Measurements from ENCODE around the gene HSD17B2. TPM values are rescaled to one million over a fixed set of nuclear protein-coding genes. Genes with fewer than 3 reads are reported as not detected.
"Not testable (repeated sequence)": the region's sequence is repeated elsewhere in the genome, so short reads cannot be mapped to it uniquely, and the experiment has no call there.

HSD17B2 gene
- total RNA-seq, 1 donor from 2014 or later = not detected

- intact Hi-C loops (cut with micrococcal nuclease) = no loop called here
- DNase-seq (no peak), ATAC-seq (no peak)
These were observed 70.1 kb downstream of the HSD17B2 start for GRCh38 chr16:82105107-82105506.

- DNase-seq (no peak), ATAC-seq (no peak)
- intact Hi-C loops (cut with micrococcal nuclease) = no loop called here
These were observed 73.0 kb downstream of the HSD17B2 start for GRCh38 chr16:82108100-82108499.

DNA sequence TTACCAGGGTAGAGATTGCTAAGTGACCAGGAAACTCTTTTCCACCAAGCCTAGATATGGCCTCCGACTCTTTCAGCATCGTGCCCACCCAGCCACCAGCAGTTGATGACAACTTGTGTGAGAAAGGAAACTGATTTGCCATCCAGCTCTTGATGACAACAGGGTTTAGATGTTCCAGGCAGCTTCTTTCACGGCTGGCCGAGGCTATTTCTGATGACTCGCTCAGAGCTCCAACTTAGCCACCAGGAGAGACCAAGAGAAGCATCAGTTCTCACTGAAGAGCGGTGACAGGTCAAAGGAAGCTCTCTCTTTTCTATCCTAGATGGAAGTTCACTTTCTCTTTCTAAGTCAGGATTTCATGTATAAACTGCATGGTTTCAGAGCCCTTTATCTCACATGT lies 73.7 kb downstream of the HSD17B2 start:
- ATAC-seq = no peak

DNA sequence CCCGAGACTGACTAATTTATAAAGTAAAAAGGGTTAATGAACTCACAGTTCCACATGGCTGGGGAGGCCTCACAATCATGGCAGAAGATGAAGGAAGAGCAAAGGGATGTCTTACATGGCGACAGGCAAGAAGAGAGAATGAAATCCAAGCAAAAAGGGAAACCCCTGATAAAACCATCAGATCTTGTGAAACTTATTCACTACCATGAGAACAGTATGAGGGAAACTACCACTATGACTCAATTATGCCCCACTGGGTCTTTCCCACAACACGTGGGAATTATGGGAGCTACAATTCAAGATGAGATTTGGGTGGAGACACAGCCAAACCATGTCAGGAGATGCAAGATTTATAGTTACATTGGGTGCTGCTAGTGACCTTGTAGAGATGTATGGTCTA lies 74.2 kb downstream of the HSD17B2 start:
- intact Hi-C loops (cut with micrococcal nuclease); ATAC-seq; DNase-seq: not testable (repeated sequence)

More for the DNA sequence above, 73.7 kb downstream of the HSD17B2 start:
- intact Hi-C loops (cut with micrococcal nuclease) = no loop called here
- DNase-seq = no peak

DNA sequence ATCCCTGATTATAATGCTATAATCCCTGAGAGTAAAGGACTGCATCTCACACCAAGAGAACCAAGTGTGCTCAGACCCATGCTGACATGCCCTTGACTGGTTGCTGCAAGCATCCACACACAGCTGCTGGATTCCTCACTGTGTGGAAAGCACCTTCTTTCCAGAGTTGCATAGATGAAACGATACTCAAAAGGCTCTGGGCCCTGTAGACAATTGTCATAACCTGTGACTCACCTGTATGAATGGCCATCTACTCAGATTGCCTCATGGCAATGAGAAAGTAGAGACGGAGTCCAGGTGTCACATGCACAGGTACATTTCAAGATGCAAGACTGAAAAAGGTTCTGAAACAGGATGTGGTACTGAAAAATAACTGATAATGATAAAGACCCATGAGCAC lies 76.9 kb downstream of the HSD17B2 start:
- intact Hi-C loops (cut with micrococcal nuclease) = no loop called here
- ATAC-seq (no peak), DNase-seq (no peak)

GRCh38 chr16:82113741-82114140 lies 78.7 kb downstream of the HSD17B2 start:
- ATAC-seq (no peak), DNase-seq (no peak)
- intact Hi-C loops (cut with micrococcal nuclease) = no loop called here

DNA sequence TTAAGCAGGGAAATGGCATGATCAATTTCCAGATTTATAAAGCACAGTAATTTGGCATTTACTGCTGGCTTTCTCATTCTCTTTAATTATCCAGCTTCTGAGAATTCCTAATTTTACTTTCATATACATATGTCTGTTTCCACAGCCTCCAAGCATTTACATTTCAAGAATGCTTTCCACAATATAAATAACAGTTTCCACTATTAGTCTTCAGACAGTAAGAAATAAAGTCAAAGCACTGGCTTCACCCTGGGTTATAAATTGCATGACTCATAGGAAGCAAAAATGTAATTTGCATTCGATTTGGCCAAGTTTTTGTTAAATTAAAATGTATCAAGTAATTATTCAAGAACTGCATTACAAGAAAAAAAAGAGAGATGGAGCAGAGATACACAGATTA lies 81.5 kb downstream of the HSD17B2 start:
- ATAC-seq (no peak), DNase-seq (no peak)
- intact Hi-C loops (cut with micrococcal nuclease) = no loop called here

- intact Hi-C loops (cut with micrococcal nuclease) = no loop called here
- no peak for ATAC-seq
- DNase-seq = no peak
These were observed 83.7 kb downstream of the HSD17B2 start for GRCh38 chr16:82118749-82119148.

GRCh38 chr16:82119405-82119804 lies 84.4 kb downstream of the HSD17B2 start:
- ATAC-seq (no peak), DNase-seq (no peak)
- intact Hi-C loops (cut with micrococcal nuclease) = no loop called here

DNA sequence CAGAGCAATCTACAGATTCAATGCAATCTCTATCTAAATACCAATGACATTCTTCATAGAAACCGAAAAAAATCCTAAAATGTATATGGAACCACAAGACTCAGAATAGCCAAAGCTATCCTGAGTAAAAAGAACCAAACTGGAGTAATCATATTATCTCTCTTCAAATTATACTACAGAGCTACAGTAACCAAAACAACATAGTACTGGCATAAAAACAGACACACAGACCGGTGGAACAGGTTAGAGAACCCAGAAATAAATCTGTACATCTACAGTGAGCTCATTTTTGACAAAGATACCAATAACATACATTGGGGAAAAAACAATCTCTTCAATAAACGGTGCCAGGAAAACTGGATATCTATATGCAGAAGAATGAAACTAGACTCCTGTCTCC lies 89.6 kb downstream of the HSD17B2 start:
- intact Hi-C loops (cut with micrococcal nuclease) = no loop called here
- no peak for ATAC-seq
- DNase-seq = no peak

DNA sequence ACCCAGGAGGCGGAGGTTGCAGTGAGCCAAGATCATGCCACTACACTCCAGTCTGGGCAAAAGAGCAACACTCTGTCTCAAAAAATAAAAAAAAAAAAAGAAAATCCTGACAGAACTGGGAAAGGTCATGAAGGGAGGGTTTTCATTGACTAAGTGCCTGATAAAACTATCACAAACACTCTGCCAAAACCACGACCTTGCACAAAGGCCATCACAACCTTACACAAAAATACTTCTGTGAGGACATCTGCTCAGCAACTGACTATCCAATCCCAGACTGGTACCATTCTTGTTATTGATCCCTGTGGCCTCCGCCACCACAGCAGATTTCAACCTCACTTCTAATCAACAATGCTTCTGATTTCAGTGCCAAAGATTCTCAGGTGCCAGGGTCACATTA lies 94.8 kb downstream of the HSD17B2 start:
- DNase-seq (no peak), ATAC-seq (no peak)
- intact Hi-C loops (cut with micrococcal nuclease) = no loop called here

GRCh38 chr16:82133798-82134197 lies 98.7 kb downstream of the HSD17B2 start:
- intact Hi-C loops (cut with micrococcal nuclease) = no loop called here
- DNase-seq (no peak), ATAC-seq (no peak)

DNA sequence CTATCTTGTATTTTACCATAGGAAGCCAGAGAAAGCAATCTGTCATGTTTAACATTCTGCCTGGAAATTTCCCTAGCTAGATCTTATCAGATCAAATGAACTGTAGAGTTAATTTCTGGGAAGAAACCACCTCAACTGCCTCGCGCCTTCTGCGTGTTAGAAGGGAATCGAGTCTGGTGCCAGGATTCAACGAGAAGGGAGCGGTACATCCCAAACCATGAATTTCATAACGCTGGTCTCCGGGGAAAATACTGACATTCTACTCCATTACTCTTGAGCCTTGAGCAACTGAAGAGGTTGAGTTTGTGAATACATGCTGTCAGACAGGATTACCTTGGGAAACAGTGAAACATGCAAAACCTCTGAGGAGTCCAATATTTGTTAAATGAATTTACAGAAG lies 99.8 kb downstream of the HSD17B2 start:
- no peak for ATAC-seq
- intact Hi-C loops (cut with micrococcal nuclease) = no loop called here
- no peak for DNase-seq

DNA sequence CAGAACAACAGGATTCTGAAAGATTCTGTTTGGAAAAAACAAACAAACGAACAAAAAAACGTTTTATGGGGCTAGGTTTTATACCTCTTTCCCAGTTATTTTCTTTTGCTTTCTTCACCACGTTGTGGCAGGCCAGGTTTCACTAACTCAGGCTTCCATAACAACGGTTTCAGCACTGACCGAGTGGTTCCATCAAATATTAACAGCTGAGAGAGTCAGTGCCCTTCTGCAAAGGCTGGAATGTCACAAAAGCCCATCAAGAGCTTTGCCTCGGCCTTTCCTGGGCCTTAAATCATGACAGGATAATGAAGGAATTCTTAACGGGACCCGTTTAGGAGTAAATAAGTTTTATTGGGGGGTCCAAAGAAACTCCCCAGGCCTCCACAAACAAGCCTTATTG lies 100.8 kb downstream of the HSD17B2 start:
- DNase-seq (no peak), ATAC-seq (no peak)
- intact Hi-C loops (cut with micrococcal nuclease) = no loop called here

GRCh38 chr16:82136956-82137821 lies 102.1 kb downstream of the HSD17B2 start:
- DNase-seq (no peak), ATAC-seq (no peak)
- intact Hi-C loops (cut with micrococcal nuclease) = no loop called here

DNA sequence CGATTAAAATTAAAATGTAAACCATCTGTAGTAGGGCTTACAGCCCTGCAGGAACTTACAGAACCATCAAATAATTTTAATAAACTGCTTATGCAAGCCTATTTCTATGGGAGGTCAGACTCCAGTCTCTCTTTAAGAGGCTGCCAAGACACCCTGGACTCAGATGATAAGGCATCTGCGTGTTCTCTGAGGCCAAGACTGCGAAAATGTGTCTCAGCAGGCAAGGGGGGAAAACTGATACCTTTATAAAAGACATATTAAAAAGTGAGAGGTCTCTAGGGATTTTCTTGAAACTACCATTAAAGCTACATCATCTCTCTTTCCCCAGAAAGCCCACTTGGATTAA lies 102.7 kb downstream of the HSD17B2 start:
- DNase-seq = no peak
- no peak for ATAC-seq
- intact Hi-C loops (cut with micrococcal nuclease) = no loop called here

DNA sequence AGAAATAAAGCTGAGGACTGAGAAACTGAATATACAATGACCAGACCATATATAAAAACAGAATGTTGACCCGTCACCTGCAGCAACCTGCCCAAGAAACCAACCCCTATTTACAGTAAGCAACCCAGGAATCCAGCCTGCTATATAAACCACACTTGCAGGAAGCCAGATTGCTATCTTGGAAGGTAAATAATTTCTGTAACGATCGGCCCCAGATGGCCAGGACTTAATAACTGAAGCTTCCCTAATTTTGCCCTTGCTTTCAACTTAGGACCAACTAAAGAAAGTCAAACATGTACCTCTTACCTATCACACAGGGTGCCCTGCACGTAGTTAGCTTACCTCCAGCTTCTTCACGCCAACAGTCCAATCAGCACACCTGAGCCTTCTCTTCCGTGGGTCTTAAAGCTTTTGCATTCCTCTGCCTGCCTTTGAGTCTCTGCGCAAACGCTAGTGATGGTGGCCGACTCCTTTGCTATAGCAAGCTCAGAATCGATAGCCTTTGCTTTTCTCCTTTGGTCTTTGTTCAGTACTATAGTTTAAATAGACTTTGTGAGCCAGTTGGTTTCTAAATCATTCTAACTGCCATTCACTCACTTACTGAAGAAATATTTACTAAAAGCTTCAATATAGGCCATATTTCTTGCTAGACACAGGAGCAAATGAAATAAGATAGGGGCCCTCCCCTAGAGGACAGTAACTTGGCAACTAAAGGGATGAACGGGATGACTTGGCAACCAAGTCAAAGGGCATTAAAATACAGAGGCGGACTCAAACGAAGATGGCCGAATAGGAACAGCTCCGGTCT lies 103.6 kb downstream of the HSD17B2 start:
- ATAC-seq = no peak
- DNase-seq = no peak
- intact Hi-C loops (cut with micrococcal nuclease) = no loop called here

GRCh38 chr16:82139286-82139571 lies 104.2 kb downstream of the HSD17B2 start:
- intact Hi-C loops (cut with micrococcal nuclease); DNase-seq; ATAC-seq: not testable (repeated sequence)

GRCh38 chr16:82146556-82146955 lies 111.5 kb downstream of the HSD17B2 start:
- intact Hi-C loops (cut with micrococcal nuclease) = no loop called here
- ATAC-seq (no peak), DNase-seq (no peak)

DNA sequence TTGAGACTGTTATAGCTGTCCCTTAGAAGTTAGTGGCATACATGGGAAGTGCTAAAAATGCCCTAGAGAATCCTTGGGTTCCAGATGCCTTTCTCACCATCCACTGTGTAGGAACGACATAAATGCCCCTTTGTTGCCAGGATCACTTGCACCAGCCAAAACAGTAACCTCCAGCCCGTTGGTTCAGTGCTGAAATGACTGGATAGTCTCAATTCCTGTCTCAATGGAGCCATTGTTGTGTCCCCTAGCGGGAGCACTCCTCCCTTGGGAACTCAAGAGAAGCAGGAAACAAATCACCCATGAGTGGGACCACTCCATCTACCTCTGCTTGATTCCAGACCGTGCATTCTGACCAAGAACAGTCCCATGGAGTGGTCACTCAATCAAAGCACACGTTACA lies 111.9 kb downstream of the HSD17B2 start:
- DNase-seq (no peak), ATAC-seq (no peak)
- intact Hi-C loops (cut with micrococcal nuclease) = no loop called here

DNA sequence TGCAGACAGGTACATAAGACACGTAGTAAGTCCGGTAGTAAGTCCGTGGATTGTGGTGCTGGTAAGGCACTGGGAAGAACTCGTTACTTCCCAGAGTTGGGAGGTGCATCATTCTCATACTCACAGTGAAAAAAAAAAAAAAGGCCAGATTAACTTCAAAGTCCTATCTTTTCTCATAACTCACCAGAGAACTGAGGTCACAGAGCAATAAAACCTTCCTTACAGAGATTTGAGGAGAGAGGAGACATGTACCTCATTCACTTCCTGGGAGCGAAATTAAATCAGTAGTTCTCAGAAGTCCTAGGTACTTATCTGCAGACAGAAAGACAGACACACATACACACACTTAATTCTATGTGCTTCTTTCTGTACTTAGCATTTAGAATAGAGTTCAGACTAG lies 112.5 kb downstream of the HSD17B2 start:
- DNase-seq = no peak
- intact Hi-C loops (cut with micrococcal nuclease) = no loop called here
- ATAC-seq = no peak
